Right forelimb (tissue), 1 donor: ENCODE results near the gene LARP4B.
"Not testable (repeated sequence)": the region's sequence is repeated elsewhere in the genome, so short reads cannot be mapped to it uniquely, and the experiment has no call there.

Experiments
- DNase-seq: peaks from one replicate; pipeline ENCODE4 v3.0.0-alpha.2; 2018

LARP4B gene

GRCh38 chr10:955820-956217 lies 24.3 kb upstream of the LARP4B start:
- no peak for DNase-seq

GRCh38 chr10:955127-955819 lies 23.8 kb upstream of the LARP4B start:
- no peak for DNase-seq

- no peak for DNase-seq
These were observed 22.9 kb upstream of the LARP4B start for GRCh38 chr10:954396-954795.

GRCh38 chr10:953836-954235 lies 22.3 kb upstream of the LARP4B start:
- no peak for DNase-seq

GRCh38 chr10:949446-949845 lies 17.9 kb upstream of the LARP4B start:
- no peak for DNase-seq

GRCh38 chr10:948347-948746 lies 16.8 kb upstream of the LARP4B start:
- DNase-seq: no peak

- DNase-seq: peak; percentile 0
These were observed 16.4 kb upstream of the LARP4B start for GRCh38 chr10:947881-948280.

- DNase-seq: peak; percentile 23
These were observed 15.5 kb upstream of the LARP4B start for GRCh38 chr10:947051-947450.

GRCh38 chr10:945778-946177 lies 14.3 kb upstream of the LARP4B start:
- DNase-seq: peak; percentile 6

GRCh38 chr10:944034-944831 lies 12.7 kb upstream of the LARP4B start:
- DNase-seq: peak; percentile 55

- DNase-seq: peak; percentile 13
These were observed 12.0 kb upstream of the LARP4B start for GRCh38 chr10:943334-944033.

- DNase-seq: no peak
These were observed 7.6 kb upstream of the LARP4B start for GRCh38 chr10:938941-939678.

GRCh38 chr10:934746-935406 lies 3.4 kb upstream of the LARP4B start:
- DNase-seq: no peak

GRCh38 chr10:934165-934564 lies 2.7 kb upstream of the LARP4B start:
- not testable (repeated sequence) for DNase-seq

GRCh38 chr10:932589-932988 lies 1.1 kb upstream of the LARP4B start:
- DNase-seq: no peak

GRCh38 chr10:930625-931325 lies 730 bp downstream of the LARP4B start:
- DNase-seq: peak; percentile 50

GRCh38 chr10:929960-930624 lies 1.4 kb downstream of the LARP4B start:
- no peak for DNase-seq

- DNase-seq: no peak
These were observed 4.4 kb downstream of the LARP4B start for GRCh38 chr10:927131-927530.

- DNase-seq: no peak
These were observed 5.3 kb downstream of the LARP4B start for GRCh38 chr10:926075-926698.

GRCh38 chr10:924524-924859 lies 7.0 kb downstream of the LARP4B start:
- DNase-seq: no peak
